Loucy (cell line): ENCODE results near the gene MRO.

Experiments used
- EZH2phosphoT487 ChIP-seq: fragments of 200-600 bp; IDR thresholded peaks from 2 replicates; pipeline ENCODE4 v1.6.1; 2018; ENCODE audit warnings: antibody characterized with exemption, mild to moderate bottlenecking, moderate library complexity, borderline replicate concordance
- TF ChIP-seq, protein P1 (sequence below): fragments of 200-600 bp; sonication (generic); conservative IDR thresholded peaks from 2 replicates; pipeline ENCODE4 v1.5.1; 2014; ENCODE audit warnings: mild to moderate bottlenecking, antibody characterized with exemption, low read length

DNA sequence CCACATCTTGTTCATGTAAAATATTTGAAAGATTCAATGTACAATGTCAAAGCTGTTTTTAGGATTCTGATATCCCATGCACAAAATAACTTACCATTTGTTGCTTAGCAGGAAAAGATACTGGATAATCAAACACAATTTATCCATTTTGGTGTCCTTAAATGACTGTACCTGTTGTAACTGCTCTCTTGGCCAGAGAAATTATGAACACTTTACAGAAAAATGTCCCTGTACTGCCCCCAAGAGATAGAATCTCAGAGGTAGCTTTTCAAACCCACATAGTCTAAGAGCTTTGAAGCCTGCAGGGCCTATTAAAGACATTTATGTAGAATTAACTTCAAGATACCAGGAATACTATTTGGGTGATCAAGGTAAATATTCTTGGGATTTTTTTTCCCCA is 46.9 kb upstream of the MRO start:
- TF ChIP-seq, protein P1, sequence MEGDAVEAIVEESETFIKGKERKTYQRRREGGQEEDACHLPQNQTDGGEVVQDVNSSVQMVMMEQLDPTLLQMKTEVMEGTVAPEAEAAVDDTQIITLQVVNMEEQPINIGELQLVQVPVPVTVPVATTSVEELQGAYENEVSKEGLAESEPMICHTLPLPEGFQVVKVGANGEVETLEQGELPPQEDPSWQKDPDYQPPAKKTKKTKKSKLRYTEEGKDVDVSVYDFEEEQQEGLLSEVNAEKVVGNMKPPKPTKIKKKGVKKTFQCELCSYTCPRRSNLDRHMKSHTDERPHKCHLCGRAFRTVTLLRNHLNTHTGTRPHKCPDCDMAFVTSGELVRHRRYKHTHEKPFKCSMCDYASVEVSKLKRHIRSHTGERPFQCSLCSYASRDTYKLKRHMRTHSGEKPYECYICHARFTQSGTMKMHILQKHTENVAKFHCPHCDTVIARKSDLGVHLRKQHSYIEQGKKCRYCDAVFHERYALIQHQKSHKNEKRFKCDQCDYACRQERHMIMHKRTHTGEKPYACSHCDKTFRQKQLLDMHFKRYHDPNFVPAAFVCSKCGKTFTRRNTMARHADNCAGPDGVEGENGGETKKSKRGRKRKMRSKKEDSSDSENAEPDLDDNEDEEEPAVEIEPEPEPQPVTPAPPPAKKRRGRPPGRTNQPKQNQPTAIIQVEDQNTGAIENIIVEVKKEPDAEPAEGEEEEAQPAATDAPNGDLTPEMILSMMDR: peak; percentile 48
- TF ChIP-seq EZH2phosphoT487: no peak
